ENCODE results near the gene LIN28A. TPM values are rescaled to one million over a fixed set of nuclear protein-coding genes. Genes with fewer than 3 reads are reported as not detected.

LIN28A gene
- total and polyA plus RNA-seq, 2 donors: under 0.01 to 0.05 TPM

GRCh38 chr1:26449868-26450267 is 39.3 kb downstream of the LIN28A start:
- over 99% methylated on average over 3 of the region's 3 CpGs for WGBS
- H3K36me3 ChIP-seq (ENCODE audit: control insufficient read depth in 2 of 2, insufficient read depth in 2 of 2, low read length in 1 of 2): peaks cover 34 to 39% of the 10 kb centered on the region in 2 donors

GRCh38 chr1:26450908-26451307 is 40.3 kb downstream of the LIN28A start:
- WGBS: 98% methylated on average over 3 of the region's 3 CpGs
- H3K36me3 ChIP-seq (ENCODE audit: control insufficient read depth in 2 of 2, insufficient read depth in 2 of 2, low read length in 1 of 2): peaks cover 32 to 41% of the 10 kb centered on the region in 2 donors

More at GRCh38 chr1:26449868-26450267, 39.3 kb downstream of the LIN28A start:
- no peak for DNase-seq (ENCODE audit: low read depth in 6 of 9, low spot score in 9 of 9)
- no peak overlapping the region for H3K4me3 ChIP-seq (ENCODE audit: low read length in 2 of 2)
- H3K9me3 ChIP-seq (ENCODE audit: control insufficient read depth in 2 of 2, insufficient read depth in 1 of 2, low read length in 1 of 2): no peaks in the 10 kb centered on the region
- no peaks in the 10 kb centered on the region for H3K27me3 ChIP-seq (ENCODE audit: control insufficient read depth in 2 of 2, insufficient read depth in 1 of 2, low read length in 1 of 2)
- H3K27ac ChIP-seq (ENCODE audit: low read depth in 1 of 2, low read length in 1 of 2): no peak overlapping the region
- H3K4me1 ChIP-seq (ENCODE audit: control insufficient read depth in 2 of 2, insufficient read depth in 2 of 2, low read length in 2 of 2): no peaks in the 10 kb centered on the region

GRCh38 chr1:26452459-26453183 is 42.0 kb downstream of the LIN28A start:
- DNase-seq (ENCODE audit: low read depth in 6 of 9, low spot score in 9 of 9): no peak
- Histone ChIP-seq H3K4me1 (ENCODE audit: control insufficient read depth in 2 of 2, insufficient read depth in 2 of 2, low read length in 2 of 2) (no peaks in the 10 kb centered on the region), H3K27ac (ENCODE audit: low read depth in 1 of 2, low read length in 1 of 2) (no peak overlapping the region), H3K4me3 (ENCODE audit: low read length in 2 of 2) (no peak overlapping the region), H3K36me3 (ENCODE audit: control insufficient read depth in 2 of 2, insufficient read depth in 2 of 2, low read length in 1 of 2) (peaks cover 21 to 28% of the 10 kb centered on the region in 2 donors), H3K27me3 (ENCODE audit: control insufficient read depth in 2 of 2, insufficient read depth in 1 of 2, low read length in 1 of 2) (no peaks in the 10 kb centered on the region), H3K9me3 (ENCODE audit: control insufficient read depth in 2 of 2, insufficient read depth in 1 of 2, low read length in 1 of 2) (no peaks in the 10 kb centered on the region)
- WGBS: over 99% methylated on average over 5 of the region's 5 CpGs

More at GRCh38 chr1:26450908-26451307, 40.3 kb downstream of the LIN28A start:
- Histone ChIP-seq H3K27me3 (ENCODE audit: control insufficient read depth in 2 of 2, insufficient read depth in 1 of 2, low read length in 1 of 2) (no peaks in the 10 kb centered on the region), H3K4me3 (ENCODE audit: low read length in 2 of 2) (no peak overlapping the region), H3K9me3 (ENCODE audit: control insufficient read depth in 2 of 2, insufficient read depth in 1 of 2, low read length in 1 of 2) (no peaks in the 10 kb centered on the region), H3K4me1 (ENCODE audit: control insufficient read depth in 2 of 2, insufficient read depth in 2 of 2, low read length in 2 of 2) (no peaks in the 10 kb centered on the region), H3K27ac (ENCODE audit: low read depth in 1 of 2, low read length in 1 of 2) (no peak overlapping the region)
- DNase-seq (ENCODE audit: low read depth in 6 of 9, low spot score in 9 of 9): no peak

- no peaks in the 10 kb centered on the region for H3K9me3 ChIP-seq (ENCODE audit: control insufficient read depth in 2 of 2, insufficient read depth in 1 of 2, low read length in 1 of 2)
- no peaks in the 10 kb centered on the region for H3K4me1 ChIP-seq (ENCODE audit: control insufficient read depth in 2 of 2, insufficient read depth in 2 of 2, low read length in 2 of 2)
- H3K27me3 ChIP-seq (ENCODE audit: control insufficient read depth in 2 of 2, insufficient read depth in 1 of 2, low read length in 1 of 2): no peaks in the 10 kb centered on the region
- DNase-seq (ENCODE audit: low read depth in 6 of 9, low spot score in 9 of 9): no peak
- WGBS: 96% methylated on average over 1 of the region's 1 CpG
- peaks cover 17 to 56% of the 10 kb centered on the region in 2 donors for H3K36me3 ChIP-seq (ENCODE audit: control insufficient read depth in 2 of 2, insufficient read depth in 2 of 2, low read length in 1 of 2)
- no peak overlapping the region for H3K27ac ChIP-seq (ENCODE audit: low read depth in 1 of 2, low read length in 1 of 2)
- no peak overlapping the region for H3K4me3 ChIP-seq (ENCODE audit: low read length in 2 of 2)
Measured at GRCh38 chr1:26459148-26459547, 48.5 kb downstream of the LIN28A start.

DNA sequence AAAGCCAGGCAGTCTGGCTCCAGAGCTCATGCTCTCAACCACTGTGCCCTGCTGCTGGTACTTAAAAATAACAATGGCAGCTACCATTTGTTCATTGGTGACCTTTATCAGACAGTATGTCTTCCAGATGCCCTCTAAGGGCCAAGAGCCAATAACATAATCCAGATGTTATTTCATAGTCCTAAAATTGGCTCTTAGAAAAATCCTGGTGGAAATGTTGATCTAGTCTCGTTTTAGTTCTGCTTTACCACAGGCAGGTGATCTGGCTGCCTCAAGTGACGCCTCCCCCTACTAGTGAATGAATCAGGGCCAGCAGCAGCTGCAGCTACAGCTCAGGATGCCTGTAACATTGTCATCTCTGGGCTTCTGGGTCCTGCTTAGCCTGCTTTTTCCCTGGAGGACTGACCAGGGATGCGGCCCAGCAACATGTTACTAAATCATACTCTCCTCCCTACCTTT is 49.0 kb downstream of the LIN28A start:
- H3K9me3 ChIP-seq (ENCODE audit: control insufficient read depth in 2 of 2, insufficient read depth in 1 of 2, low read length in 1 of 2): no peaks in the 10 kb centered on the region
- H3K4me1 ChIP-seq (ENCODE audit: control insufficient read depth in 2 of 2, insufficient read depth in 2 of 2, low read length in 2 of 2): no peaks in the 10 kb centered on the region
- H3K27me3 ChIP-seq (ENCODE audit: control insufficient read depth in 2 of 2, insufficient read depth in 1 of 2, low read length in 1 of 2): no peaks in the 10 kb centered on the region
- DNase-seq (ENCODE audit: low read depth in 6 of 9, low spot score in 9 of 9): no peak
- WGBS: 96% methylated on average over 3 of the region's 3 CpGs
- no peak overlapping the region for H3K4me3 ChIP-seq (ENCODE audit: low read length in 2 of 2)
- no peak overlapping the region for H3K27ac ChIP-seq (ENCODE audit: low read depth in 1 of 2, low read length in 1 of 2)
- H3K36me3 ChIP-seq (ENCODE audit: control insufficient read depth in 2 of 2, insufficient read depth in 2 of 2, low read length in 1 of 2): peaks cover 22 to 59% of the 10 kb centered on the region in 2 donors

DNA sequence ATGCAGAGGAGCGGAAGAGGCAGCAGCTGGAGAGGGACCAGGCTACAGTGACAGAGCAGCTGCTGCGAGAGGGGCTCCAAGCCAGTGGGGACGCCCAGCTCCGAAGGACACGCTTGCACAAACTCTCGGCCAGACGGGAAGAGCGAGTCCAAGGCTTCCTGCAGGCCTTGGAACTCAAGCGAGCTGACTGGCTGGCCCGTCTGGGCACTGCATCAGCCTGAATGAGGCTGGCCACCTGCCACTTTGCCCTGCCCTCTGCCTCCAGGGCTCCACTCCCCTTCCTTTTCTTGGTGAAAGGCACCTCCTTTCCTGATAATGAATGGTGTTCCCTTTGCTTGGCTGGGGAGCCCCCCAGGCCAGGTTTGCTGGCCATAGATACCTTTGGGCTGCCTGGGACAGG is 58.3 kb downstream of the LIN28A start:
- H3K36me3 ChIP-seq (ENCODE audit: control insufficient read depth in 2 of 2, insufficient read depth in 2 of 2, low read length in 1 of 2): peaks cover 45 to 67% of the 10 kb centered on the region in 2 donors
- peaks cover 24 to 31% of the 10 kb centered on the region in 2 donors for H3K4me1 ChIP-seq (ENCODE audit: control insufficient read depth in 2 of 2, insufficient read depth in 2 of 2, low read length in 2 of 2)
- no peak overlapping the region for H3K4me3 ChIP-seq (ENCODE audit: low read length in 2 of 2)
- WGBS: 95% methylated on average over 10 of the region's 10 CpGs
- H3K27ac ChIP-seq (ENCODE audit: low read depth in 1 of 2, low read length in 1 of 2): no peak overlapping the region
- H3K27me3 ChIP-seq (ENCODE audit: control insufficient read depth in 2 of 2, insufficient read depth in 1 of 2, low read length in 1 of 2): no peaks in the 10 kb centered on the region
- no peaks in the 10 kb centered on the region for H3K9me3 ChIP-seq (ENCODE audit: control insufficient read depth in 2 of 2, insufficient read depth in 1 of 2, low read length in 1 of 2)
- no peak for DNase-seq (ENCODE audit: low read depth in 6 of 9, low spot score in 9 of 9)

DNA sequence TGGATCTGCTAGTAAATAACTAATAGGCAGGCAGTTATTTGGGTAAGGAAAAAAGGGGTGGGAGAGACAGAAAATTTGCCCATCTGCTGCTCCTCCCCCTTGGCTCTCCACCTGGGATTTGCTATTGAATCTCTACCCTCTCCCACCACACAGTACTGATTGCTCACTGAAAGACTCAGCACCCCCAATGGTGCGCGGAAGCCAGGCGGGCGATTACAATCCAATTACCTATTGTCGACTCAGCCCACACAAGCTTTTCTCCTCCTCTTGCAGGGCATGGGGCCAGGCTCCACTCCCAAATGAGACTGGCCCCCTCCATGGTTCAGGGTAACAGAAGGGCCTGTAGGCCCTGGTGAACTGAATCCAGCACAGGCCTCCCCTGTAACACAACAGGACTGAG is 58.9 kb downstream of the LIN28A start:
- H3K9me3 ChIP-seq (ENCODE audit: control insufficient read depth in 2 of 2, insufficient read depth in 1 of 2, low read length in 1 of 2): no peaks in the 10 kb centered on the region
- H3K27me3 ChIP-seq (ENCODE audit: control insufficient read depth in 2 of 2, insufficient read depth in 1 of 2, low read length in 1 of 2): no peaks in the 10 kb centered on the region
- H3K4me3 ChIP-seq (ENCODE audit: low read length in 2 of 2): no peak overlapping the region
- WGBS: 96% methylated on average over 5 of the region's 5 CpGs
- no peak for DNase-seq (ENCODE audit: low read depth in 6 of 9, low spot score in 9 of 9)
- H3K4me1 ChIP-seq (ENCODE audit: control insufficient read depth in 2 of 2, insufficient read depth in 2 of 2, low read length in 2 of 2): peaks cover 26 to 32% of the 10 kb centered on the region in 2 donors
- no peak overlapping the region for H3K27ac ChIP-seq (ENCODE audit: low read depth in 1 of 2, low read length in 1 of 2)
- H3K36me3 ChIP-seq (ENCODE audit: control insufficient read depth in 2 of 2, insufficient read depth in 2 of 2, low read length in 1 of 2): peaks cover 43 to 68% of the 10 kb centered on the region in 2 donors

DNA sequence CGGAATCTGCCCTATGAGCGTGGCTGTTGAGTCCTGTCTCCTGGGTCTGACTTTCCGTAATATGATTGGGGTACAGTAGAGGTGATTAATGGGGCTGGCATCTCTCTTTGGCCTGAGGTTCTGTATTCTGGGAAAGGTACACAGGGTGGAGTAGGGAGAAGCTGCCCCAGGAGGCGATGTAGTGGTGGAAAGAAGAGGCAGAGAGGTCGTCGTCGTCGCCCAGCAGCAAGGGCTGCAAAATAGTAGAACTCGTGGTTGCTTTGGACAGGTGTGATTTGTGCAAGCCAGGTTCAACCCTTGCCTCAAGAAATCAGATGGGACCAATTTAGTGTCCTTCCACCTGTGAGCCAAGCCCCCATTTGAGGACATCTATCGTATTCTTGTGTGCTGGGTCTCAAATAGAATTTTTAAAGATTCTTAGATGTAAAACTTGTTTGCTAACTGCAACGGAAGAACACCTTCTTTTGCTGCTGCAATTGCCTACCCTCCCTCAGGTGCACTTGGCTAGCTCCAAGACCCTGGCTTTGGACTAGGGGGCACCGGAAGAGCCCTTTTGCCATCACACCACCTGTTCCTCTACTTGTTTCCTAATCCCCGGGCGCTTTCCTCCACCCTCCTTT is 60.4 kb downstream of the LIN28A start:
- DNase-seq (ENCODE audit: low read depth in 6 of 9, low spot score in 9 of 9): peak in 1 of 9 donors; percentile 40
- Histone ChIP-seq H3K4me3 (ENCODE audit: low read length in 2 of 2) (peak overlapping the region; percentile 80 to 100), H3K27ac (ENCODE audit: low read depth in 1 of 2, low read length in 1 of 2) (peak overlapping the region in 1 of 2 donors; percentile 98), H3K4me1 (ENCODE audit: control insufficient read depth in 2 of 2, insufficient read depth in 2 of 2, low read length in 2 of 2) (peaks cover 26 to 32% of the 10 kb centered on the region in 2 donors), H3K27me3 (ENCODE audit: control insufficient read depth in 2 of 2, insufficient read depth in 1 of 2, low read length in 1 of 2) (no peaks in the 10 kb centered on the region), H3K36me3 (ENCODE audit: control insufficient read depth in 2 of 2, insufficient read depth in 2 of 2, low read length in 1 of 2) (peaks cover 33 to 62% of the 10 kb centered on the region in 2 donors), H3K9me3 (ENCODE audit: control insufficient read depth in 2 of 2, insufficient read depth in 1 of 2, low read length in 1 of 2) (no peaks in the 10 kb centered on the region)
- 45% methylated on average over 14 of the region's 14 CpGs for WGBS

Measured in thymus (tissue), 11 donors.